HG02678 (cell line): Measurements from ENCODE around the gene MOB2.
"Not testable (repeated sequence)": the region's sequence is repeated elsewhere in the genome, so short reads cannot be mapped to it uniquely, and the experiment has no call there.

ENCODE experiments used
- ATAC-seq: cut with Tn5 transposase; IDR thresholded peaks from one replicate; pipeline ENCODE4 v1.9.1; 2021; ENCODE audit warnings: mild to moderate bottlenecking, moderate library complexity; ENCODE audit not compliant: unreplicated experiment

Gene MOB2

GRCh38 chr11:1519028-1520010 is 32.7 kb upstream of the MOB2 start:
- ATAC-seq = no peak

- ATAC-seq = no peak
Measured at GRCh38 chr11:1518301-1518700, 31.7 kb upstream of the MOB2 start.

- no peak for ATAC-seq
Measured at GRCh38 chr11:1517117-1518005, 30.8 kb upstream of the MOB2 start.

- no peak for ATAC-seq
Measured at GRCh38 chr11:1516273-1517067, 29.9 kb upstream of the MOB2 start.

GRCh38 chr11:1515082-1516060 is 28.8 kb upstream of the MOB2 start:
- ATAC-seq = no peak

GRCh38 chr11:1514336-1515061 is 27.9 kb upstream of the MOB2 start:
- no peak for ATAC-seq

GRCh38 chr11:1513326-1514296 is 27.0 kb upstream of the MOB2 start:
- no peak for ATAC-seq

GRCh38 chr11:1512531-1513258 is 26.1 kb upstream of the MOB2 start:
- not testable (repeated sequence) for ATAC-seq

- ATAC-seq = no peak
Measured at GRCh38 chr11:1511937-1512496, 25.4 kb upstream of the MOB2 start.

- no peak for ATAC-seq
Measured at GRCh38 chr11:1510928-1511327, 24.3 kb upstream of the MOB2 start.

GRCh38 chr11:1510351-1510750 is 23.8 kb upstream of the MOB2 start:
- not testable (repeated sequence) for ATAC-seq

- ATAC-seq = no peak
Measured at GRCh38 chr11:1509626-1510255, 23.2 kb upstream of the MOB2 start.

- ATAC-seq = no peak
Measured at GRCh38 chr11:1508986-1509385, 22.4 kb upstream of the MOB2 start.

GRCh38 chr11:1508491-1508891 is 21.9 kb upstream of the MOB2 start:
- no peak for ATAC-seq

- no peak for ATAC-seq
Measured at GRCh38 chr11:1507381-1508140, 21.0 kb upstream of the MOB2 start.

- ATAC-seq = no peak
Measured at GRCh38 chr11:1506981-1507380, 20.4 kb upstream of the MOB2 start.
